HG03520 (cell line): ENCODE measurements around the gene SELENON.

Experiments
- ATAC-seq: cut with Tn5 transposase; IDR thresholded peaks from one replicate; pipeline ENCODE4 v1.9.1; 2021; ENCODE audit warnings: mild to moderate bottlenecking, moderate library complexity; ENCODE audit not compliant: unreplicated experiment

Gene SELENON

DNA sequence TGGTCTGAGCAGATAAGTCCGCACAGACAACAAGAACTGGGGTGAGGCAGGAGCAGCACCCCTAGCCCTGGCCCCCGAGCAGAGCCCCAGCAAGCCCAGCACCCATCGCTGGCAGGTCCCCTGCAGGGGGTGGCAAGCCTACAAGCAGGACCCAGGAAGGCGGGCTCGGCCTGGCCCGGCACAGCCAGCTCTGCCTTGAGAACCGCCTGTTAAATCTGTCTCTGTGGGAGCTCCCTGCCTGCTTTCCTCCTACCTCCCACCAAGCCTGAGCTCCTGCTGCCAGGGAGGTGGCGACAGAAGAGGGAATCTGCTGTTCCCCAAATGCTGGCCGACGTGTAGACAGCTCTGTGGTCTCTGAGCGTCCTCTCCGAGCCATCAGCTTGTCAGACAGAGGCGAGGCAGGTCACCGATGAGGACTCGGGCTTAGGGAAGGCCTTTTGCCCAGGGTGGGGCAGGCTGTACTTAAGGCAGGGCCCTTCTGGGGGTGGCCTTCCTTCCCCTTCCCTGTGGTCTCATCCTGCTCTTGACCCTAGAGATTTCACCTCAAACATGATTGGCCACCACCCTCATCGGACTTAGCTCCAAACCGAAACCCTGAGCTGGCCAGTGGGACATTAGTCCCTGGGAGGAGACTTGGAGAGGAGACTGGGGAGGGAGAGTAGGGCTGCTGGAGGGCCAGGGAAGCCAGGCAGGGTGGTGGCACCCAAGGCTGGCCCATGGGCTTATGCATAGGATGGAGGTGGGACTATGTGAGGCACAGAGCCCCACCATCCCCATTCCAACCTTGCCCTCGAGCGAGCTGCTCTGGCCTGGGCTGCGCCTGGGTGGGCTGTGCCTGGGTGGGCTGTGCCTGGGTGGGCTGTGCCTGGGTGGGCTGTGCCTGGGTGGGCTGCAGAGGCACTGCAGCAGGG lies 7.7 kb downstream of the SELENON start:
- ATAC-seq: no peak

DNA sequence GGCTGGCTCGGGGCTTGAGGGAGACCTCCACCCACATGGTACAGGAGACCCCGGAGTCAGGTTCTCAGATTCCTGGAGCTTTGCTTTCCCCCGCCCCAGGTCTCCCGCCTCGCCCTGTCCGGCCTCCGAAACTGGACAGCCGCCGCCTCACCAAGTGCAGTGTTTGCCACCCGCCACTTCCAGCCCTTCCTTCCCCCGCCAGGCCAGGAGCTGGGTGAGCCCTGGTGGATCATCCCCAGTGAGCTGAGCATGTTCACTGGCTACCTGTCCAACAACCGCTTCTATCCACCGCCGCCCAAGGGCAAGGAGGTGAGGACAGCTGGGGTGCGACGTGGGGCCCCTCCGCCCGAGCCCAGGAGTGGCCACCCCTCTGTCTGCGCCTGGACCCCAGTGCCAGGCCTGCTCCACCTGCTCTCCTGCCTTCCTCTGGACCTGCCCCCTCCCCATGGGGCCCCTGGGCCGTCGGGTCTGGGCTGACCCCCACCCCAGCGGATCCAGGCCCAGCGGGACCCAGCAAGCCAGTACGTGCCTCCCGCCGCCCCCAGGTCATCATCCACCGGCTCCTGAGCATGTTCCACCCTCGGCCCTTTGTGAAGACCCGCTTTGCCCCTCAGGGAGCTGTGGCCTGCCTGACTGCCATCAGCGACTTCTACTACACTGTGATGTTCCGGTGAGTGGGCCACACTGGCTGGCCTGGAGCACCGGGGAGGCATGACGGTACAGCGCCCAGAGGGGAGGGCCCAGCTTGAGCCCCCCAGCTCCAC lies 8.7 kb downstream of the SELENON start:
- ATAC-seq: no peak

DNA sequence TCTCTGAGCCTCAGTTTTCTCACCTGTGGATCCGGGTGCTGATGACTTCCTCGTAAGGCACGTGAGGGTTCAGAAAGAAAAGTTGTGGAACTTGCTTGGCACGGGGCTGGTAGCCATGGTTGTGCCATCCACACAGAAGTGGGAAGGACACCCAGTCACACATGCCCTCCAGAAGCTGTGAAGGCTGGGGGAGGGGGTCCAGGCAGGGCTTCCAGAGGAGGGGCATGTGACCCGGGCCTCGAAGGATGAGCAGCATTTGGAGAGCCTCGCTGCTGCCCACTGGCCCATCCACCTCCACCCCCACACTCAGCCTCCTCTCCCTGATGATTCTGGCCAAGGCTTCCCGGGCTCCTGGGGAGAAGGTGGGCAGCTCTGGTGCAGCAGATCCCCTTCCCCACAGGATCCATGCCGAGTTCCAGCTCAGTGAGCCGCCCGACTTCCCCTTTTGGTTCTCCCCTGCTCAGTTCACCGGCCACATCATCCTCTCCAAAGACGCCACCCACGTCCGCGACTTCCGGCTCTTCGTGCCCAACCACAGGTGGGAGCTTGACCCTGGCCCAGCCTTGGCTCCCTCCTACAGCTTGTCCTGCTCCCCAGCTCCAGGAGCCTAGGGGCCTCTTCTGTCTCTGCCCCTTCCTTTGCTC lies 9.4 kb downstream of the SELENON start:
- no peak for ATAC-seq

GRCh38 chr1:25809929-25810328 lies 9.9 kb downstream of the SELENON start:
- ATAC-seq: no peak

GRCh38 chr1:25810341-25811299 lies 10.6 kb downstream of the SELENON start:
- ATAC-seq: no peak

DNA sequence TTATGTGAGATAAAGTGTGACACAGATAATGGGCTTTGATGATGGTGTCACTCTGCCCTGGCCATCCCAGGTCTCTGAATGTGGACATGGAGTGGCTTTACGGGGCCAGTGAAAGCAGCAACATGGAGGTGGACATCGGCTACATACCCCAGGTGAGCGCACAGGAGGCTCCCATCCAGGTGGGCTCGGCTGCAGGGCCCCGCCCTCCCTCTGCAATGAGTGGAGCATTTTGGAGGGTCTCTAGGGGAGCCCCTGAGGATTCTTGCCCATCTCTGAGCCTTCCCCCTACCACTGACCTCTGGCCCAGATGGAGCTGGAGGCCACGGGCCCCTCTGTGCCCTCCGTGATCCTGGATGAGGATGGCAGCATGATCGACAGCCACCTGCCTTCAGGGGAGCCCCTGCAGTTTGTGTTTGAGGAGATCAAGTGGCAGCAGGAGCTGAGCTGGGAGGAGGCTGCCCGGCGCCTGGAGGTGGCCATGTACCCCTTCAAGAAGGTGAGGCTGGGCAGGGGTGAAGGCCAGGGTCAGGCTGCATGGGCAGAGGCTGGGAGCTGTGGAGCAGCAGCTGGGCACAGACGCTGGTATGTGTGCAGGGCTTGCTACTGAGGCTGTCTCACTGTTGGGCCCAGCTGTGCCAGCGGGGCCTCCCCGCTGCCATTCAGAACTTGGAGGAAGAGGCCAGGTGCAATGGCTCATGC lies 11.5 kb downstream of the SELENON start:
- ATAC-seq: no peak

GRCh38 chr1:25813071-25813733 lies 13.2 kb downstream of the SELENON start:
- ATAC-seq: no peak

DNA sequence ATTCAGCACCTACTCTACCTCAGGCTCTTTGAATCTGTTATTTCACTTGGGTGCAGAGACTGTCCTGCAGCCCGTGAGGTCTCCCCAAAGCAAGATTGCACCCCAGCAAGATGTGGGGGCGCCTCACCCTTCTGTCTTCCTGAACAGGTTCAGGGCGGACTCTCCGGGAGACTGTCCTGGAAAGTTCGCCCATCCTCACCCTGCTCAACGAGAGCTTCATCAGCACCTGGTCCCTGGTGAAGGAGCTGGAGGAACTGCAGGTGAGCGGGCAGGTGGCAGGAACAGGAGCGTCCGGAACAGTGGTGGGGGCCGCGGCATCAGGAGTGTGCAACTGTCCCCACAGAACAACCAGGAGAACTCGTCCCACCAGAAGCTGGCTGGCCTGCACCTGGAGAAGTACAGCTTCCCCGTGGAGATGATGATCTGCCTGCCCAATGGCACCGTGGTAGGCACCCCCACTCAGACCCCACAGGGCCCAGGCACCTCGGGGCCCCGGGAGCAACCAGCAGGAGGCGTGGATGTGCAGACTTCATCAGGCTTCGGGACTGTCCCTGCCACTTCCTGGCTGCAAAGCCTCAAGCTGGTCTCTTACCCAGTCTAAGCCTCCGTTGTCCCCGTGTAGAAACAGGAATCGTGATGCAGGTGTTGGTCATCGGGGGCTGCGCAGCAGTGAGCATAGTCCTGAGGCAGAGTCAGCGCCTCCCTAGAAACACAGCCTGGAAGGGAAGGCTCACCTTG lies 13.9 kb downstream of the SELENON start:
- no peak for ATAC-seq

DNA sequence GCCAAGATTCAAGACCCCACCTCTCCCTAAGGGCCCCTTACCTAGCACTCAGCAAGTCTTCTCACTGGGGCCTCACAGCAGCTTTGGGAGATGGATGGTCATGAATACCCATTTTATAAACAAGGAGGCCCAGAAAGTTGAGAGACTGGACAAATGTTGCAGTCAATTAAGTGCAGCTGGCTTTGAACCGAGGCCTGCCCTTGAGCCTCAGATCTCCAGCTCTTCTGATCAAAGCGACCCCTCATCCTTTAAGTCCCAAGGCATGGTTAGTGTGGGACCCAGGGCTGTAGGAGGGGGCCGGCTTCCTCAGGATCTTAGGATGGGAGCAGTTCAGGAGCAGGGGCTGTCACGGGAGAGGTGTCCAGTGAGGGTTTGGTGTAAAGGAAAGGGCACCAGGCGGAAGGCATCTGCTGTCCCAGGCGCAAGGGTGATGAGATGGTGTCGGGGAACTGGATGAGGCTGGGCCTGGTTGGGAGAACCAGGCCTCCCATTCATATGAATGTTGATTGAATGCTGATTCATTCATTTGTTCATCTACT lies 14.6 kb downstream of the SELENON start:
- ATAC-seq: no peak

GRCh38 chr1:25815208-25816111 lies 15.5 kb downstream of the SELENON start:
- ATAC-seq: no peak

DNA sequence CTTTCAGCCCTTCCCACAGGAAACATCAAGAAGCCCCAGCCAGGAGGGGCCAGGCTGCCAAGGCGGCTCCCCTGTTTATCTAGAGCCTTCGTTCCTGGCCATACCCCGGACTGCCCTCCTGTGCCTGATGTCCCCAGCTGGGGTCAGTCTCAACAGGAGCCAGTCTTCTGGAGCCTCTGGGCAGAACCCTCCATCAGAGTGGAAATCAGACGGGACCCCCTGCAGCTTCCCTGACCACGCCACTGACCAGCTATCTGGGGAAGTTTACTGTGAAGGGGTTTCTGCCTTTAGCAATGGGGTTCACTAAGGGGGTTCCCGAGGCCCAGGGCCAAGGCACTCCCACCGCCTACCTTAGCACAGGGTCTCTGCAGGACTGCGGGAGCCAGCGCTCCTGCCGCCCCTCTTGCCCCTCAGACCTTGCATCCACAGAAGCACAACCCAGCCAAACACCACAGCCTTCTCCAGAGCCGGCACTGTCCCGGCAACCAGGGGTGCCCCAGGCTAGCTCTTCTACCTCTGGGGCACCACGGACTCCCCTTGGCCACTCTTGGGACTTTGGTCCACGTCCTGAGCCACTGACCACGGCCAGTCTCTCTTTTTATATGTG lies 16.2 kb downstream of the SELENON start:
- no peak for ATAC-seq

DNA sequence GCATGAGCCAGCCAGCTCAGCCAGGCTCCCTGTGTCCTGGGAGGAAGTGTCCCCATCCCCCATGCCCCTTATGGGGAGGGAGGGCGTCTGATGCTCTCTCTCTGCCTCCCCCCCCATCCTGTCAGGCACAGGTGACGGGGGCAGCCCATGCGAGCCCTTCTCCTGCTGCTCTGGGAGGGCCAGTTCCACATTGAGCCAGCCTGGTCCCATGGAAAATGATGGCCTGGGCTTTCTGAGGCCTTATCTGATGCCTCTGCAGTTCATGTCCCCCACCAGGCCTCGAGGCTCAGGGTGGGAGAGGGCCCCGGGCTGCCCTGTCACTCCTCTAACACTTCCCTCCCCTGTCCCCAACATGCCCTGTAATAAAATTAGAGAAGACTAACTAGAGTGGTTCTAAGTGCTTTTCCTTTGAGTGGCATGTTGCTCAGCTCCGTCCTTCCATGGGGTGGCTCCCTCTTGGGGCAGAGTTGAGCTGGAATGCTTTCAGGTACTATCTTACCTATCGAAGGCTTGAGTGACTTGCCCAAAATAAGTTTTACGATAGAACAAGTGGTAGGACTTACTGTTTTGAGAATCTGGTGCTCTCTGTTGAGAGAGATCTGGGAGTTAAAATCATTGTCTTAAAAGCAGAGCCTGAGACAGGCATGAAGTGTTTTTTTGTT lies 18.0 kb downstream of the SELENON start:
- no peak for ATAC-seq

DNA sequence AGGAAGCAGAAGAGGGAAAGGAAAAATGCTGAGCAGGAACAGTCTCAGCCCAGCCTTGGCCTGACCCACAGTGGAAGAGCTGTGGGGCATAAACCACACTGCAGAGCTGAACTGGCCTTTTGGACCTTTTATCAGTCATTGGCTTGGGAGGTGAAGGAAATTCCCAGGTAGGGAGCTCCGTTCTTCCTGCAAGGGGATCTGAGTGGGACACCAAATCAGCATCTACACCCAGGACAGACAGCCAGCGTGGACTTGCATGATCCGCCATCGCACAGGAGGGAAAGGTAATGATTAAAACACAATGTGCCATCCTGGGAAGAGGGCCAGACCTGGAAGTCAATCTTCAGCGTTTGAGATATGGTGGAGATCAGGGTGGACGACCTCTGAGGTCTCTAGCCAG lies 18.6 kb downstream of the SELENON start:
- ATAC-seq: no peak

GRCh38 chr1:25819491-25820246 lies 19.7 kb downstream of the SELENON start, which contains the start of gene MTFR1L:
Gene MTFR1L, plus strand, starts transcription at chr1:25819954. Its CDS starts 3,151 bp downstream, at chr1:25823105.
- peak; percentile 74 for ATAC-seq
